Natural killer cell (primary cell): ENCODE results near the gene PSG2. TPM values are rescaled to one million over a fixed set of nuclear protein-coding genes. Genes with fewer than 3 reads are reported as not detected.
"Not testable (repeated sequence)": the region's sequence is repeated elsewhere in the genome, so short reads cannot be mapped to it uniquely, and the experiment has no call there.

Experiments used
- ATAC-seq, 3 donors: fragments of 150-1000 bp in 2 of 3; fragments of 200-7000 bp in 1 of 3; cut with Tn5 transposase; 1 replicate in 1 of 3; 2 replicates in 2 of 3; pipeline ENCODE4 v1.10.0; 2021; ENCODE audit warnings: mild to moderate bottlenecking in 2 of 3, moderate library complexity in 2 of 3
- DNase-seq, 2 donors: peaks; one replicate each; pipeline versions ENCODE4 v3.0.0 to v3.0.0-alpha.2; 2013 to 2021; ENCODE audit warnings: mixed read lengths in 1 of 2
- H3K27ac ChIP-seq: one replicate; pipeline ENCODE4 v1.5.1; 2013; ENCODE audit warnings: mild to moderate bottlenecking, low read length
- H3K27me3 ChIP-seq: one replicate; pipeline ENCODE4 v1.6.1; 2013; ENCODE audit warnings: low read length; ENCODE audit not compliant: control insufficient read depth, insufficient read depth
- H3K36me3 ChIP-seq: one replicate; pipeline ENCODE4 v1.6.1; 2013; ENCODE audit warnings: low read length; ENCODE audit not compliant: control insufficient read depth, insufficient read depth
- H3K4me1 ChIP-seq: one replicate; pipeline ENCODE4 v1.6.1; 2013; ENCODE audit warnings: low read length; ENCODE audit not compliant: control insufficient read depth, insufficient read depth
- H3K4me3 ChIP-seq: one replicate; pipeline ENCODE4 v1.5.1; 2013; ENCODE audit warnings: low read length
- H3K9me3 ChIP-seq: one replicate; pipeline ENCODE4 v1.6.1; 2013; ENCODE audit warnings: low read length; ENCODE audit not compliant: control insufficient read depth, insufficient read depth
- H3K27ac Mint-ChIP-seq, 2 donors: one replicate each; pipeline ENCODE4 v1.8.0; 2022; ENCODE audit warnings: mild to moderate bottlenecking in 2 of 2, mixed read lengths in 2 of 2, moderate library complexity in 1 of 2
- H3K27me3 Mint-ChIP-seq, 2 donors: one replicate each; pipeline ENCODE4 v1.8.0; 2022; ENCODE audit warnings: low read depth in 2 of 2, mixed read lengths in 2 of 2
- H3K36me3 Mint-ChIP-seq: one replicate; pipeline ENCODE4 v1.8.0; 2022; ENCODE audit warnings: mixed read lengths
- H3K4me1 Mint-ChIP-seq, 2 donors: one replicate each; pipeline ENCODE4 v1.8.0; 2022; ENCODE audit warnings: mixed read lengths in 2 of 2
- H3K4me3 Mint-ChIP-seq: one replicate; pipeline ENCODE4 v1.8.0; 2022; ENCODE audit warnings: mild to moderate bottlenecking, moderate library complexity, mixed read lengths
- H3K9me3 Mint-ChIP-seq, 2 donors: one replicate each; pipeline ENCODE4 v1.8.0; 2022; ENCODE audit warnings: mixed read lengths in 2 of 2
- WGBS: methylation state at CpG from one replicate; pipeline ENCODE4 v1.1.7; 2013; ENCODE audit warnings: missing lambda C conversion rate; ENCODE audit not compliant: insufficient coverage; 5-methylcytosine and 5-hydroxymethylcytosine counted together
- intact Hi-C: fragments of 100-400 bp; cut with micrococcal nuclease; formaldehyde crosslinking; loops from one replicate; pipeline ENCODE4 v1.14.2; 2022
- total RNA-seq, 4 donors: library from RNA; stranded (reverse); fragments of 120-200 nt in 1 of 4; gene quantifications; one replicate each; pipeline versions ENCODE4 v1.2.3 to v1.2.4, GENCODE V29; 2013 to 2022

The PSG2 gene
- total RNA-seq, 3 donors from 2014 or later (not counting 1 experiment from before 2014, with no cell fraction given), result not detected

- H3K27me3 Mint-ChIP-seq, result peaks cover 17 to 32% of the 10 kb centered on the region in 2 donors
- H3K27ac Mint-ChIP-seq, H3K9me3 ChIP-seq, H3K4me1 ChIP-seq, H3K4me1 Mint-ChIP-seq, H3K9me3 Mint-ChIP-seq, H3K4me3 ChIP-seq, DNase-seq, intact Hi-C loops, H3K36me3 ChIP-seq, H3K36me3 Mint-ChIP-seq, H3K27me3 ChIP-seq, H3K27ac ChIP-seq, H3K4me3 Mint-ChIP-seq, ATAC-seq: not testable (repeated sequence)
- 80% methylated on average over 6 of the region's 6 CpGs for WGBS
These were observed 56.1 kb downstream of the PSG2 start, which contains the start of gene PSG11 for GRCh38 chr19:43026369-43026768. Gene PSG11, minus strand, starts transcription at chr19:43026469. Its CDS starts 97 bp downstream, at chr19:43026372.

GRCh38 chr19:43022098-43022497, 60.4 kb downstream of the PSG2 start:
- H3K36me3 ChIP-seq, H3K27ac Mint-ChIP-seq, H3K27ac ChIP-seq, H3K9me3 Mint-ChIP-seq, intact Hi-C loops, H3K27me3 ChIP-seq, DNase-seq, H3K4me3 ChIP-seq, H3K4me1 Mint-ChIP-seq, ATAC-seq, H3K4me3 Mint-ChIP-seq, H3K9me3 ChIP-seq, H3K36me3 Mint-ChIP-seq, H3K4me1 ChIP-seq: not testable (repeated sequence)
- 89% methylated on average over 4 of the region's 4 CpGs for WGBS
- H3K27me3 Mint-ChIP-seq, result peaks cover 2 to 21% of the 10 kb centered on the region in 2 donors

GRCh38 chr19:43021629-43022028, 60.9 kb downstream of the PSG2 start:
- 79% methylated on average over 4 of the region's 4 CpGs for WGBS

GRCh38 chr19:43019588-43019987, 62.9 kb downstream of the PSG2 start:
- DNase-seq, H3K4me1 Mint-ChIP-seq, H3K36me3 Mint-ChIP-seq, H3K36me3 ChIP-seq, H3K27ac Mint-ChIP-seq, H3K4me1 ChIP-seq, intact Hi-C loops, H3K4me3 Mint-ChIP-seq, H3K27me3 ChIP-seq, H3K9me3 Mint-ChIP-seq, H3K27ac ChIP-seq, H3K9me3 ChIP-seq, H3K4me3 ChIP-seq, ATAC-seq: not testable (repeated sequence)
- peaks cover 0 to 18% of the 10 kb centered on the region in 2 donors for H3K27me3 Mint-ChIP-seq

More at GRCh38 chr19:43021629-43022028, 60.9 kb downstream of the PSG2 start:
- H3K9me3 ChIP-seq, H3K27ac ChIP-seq, DNase-seq, H3K27ac Mint-ChIP-seq, H3K4me3 ChIP-seq, H3K36me3 ChIP-seq, H3K36me3 Mint-ChIP-seq, H3K4me3 Mint-ChIP-seq, H3K27me3 ChIP-seq, ATAC-seq, H3K4me1 ChIP-seq, H3K4me1 Mint-ChIP-seq, H3K9me3 Mint-ChIP-seq, intact Hi-C loops: not testable (repeated sequence)
- H3K27me3 Mint-ChIP-seq, result peaks cover under 1 to 16% of the 10 kb centered on the region in 2 donors

Other genes starting within 250 kb of the PSG2 start
- not detected for gene PSG1, start 203.0 kb downstream of the PSG2 start, total RNA-seq
- gene PSG6, start 164.8 kb downstream of the PSG2 start, total RNA-seq, result not detected
- gene PSG7, start 145.5 kb downstream of the PSG2 start, total RNA-seq, result not detected
- gene PSG11, start 56.2 kb downstream of the PSG2 start, total RNA-seq, result not detected
- gene PSG5, start 103.8 kb upstream of the PSG2 start, total RNA-seq, result not detected
- gene PSG4, start 122.9 kb upstream of the PSG2 start, total RNA-seq, result not detected
- gene PSG9, start 186.8 kb upstream of the PSG2 start, total RNA-seq, result not detected